Upper lobe of right lung (tissue), 1 donor: ENCODE results near the gene ANTKMT. TPM values are rescaled to one million over a fixed set of nuclear protein-coding genes. Genes with fewer than 3 reads are reported as not detected.
A peak's percentile ranks its signal among the peaks of the same experiment; 100 is the strongest.
"Not testable (repeated sequence)": the region's sequence is repeated elsewhere in the genome, so short reads cannot be mapped to it uniquely, and the experiment has no call there.

Experiments
- ATAC-seq: fragments of 200-7000 bp; cut with Tn5 transposase; one replicate; pipeline ENCODE4 v1.9.1; 2020; ENCODE audit warnings: mild to moderate bottlenecking, moderate library complexity
- DNase-seq: peaks from one replicate; pipeline ENCODE4 v3.0.0-alpha.2; 2020
- H3K27ac ChIP-seq: fragments of 200-600 bp; one replicate; pipeline ENCODE4 v1.8.0; 2022
- H3K27me3 ChIP-seq: fragments of 200-600 bp; one replicate; pipeline ENCODE4 v1.8.0; 2022; ENCODE audit warnings: mild to moderate bottlenecking
- H3K36me3 ChIP-seq: fragments of 200-600 bp; one replicate; pipeline ENCODE4 v1.8.0; 2022
- H3K4me1 ChIP-seq: fragments of 200-600 bp; one replicate; pipeline ENCODE4 v1.8.0; 2022
- H3K4me3 ChIP-seq: fragments of 200-600 bp; one replicate; pipeline ENCODE4 v1.8.0; 2022; ENCODE audit warnings: mild to moderate bottlenecking
- H3K9me3 ChIP-seq: fragments of 200-600 bp; one replicate; pipeline ENCODE4 v1.8.0; 2022
- intact Hi-C: fragments of 100-400 bp; cut with DNase I; formaldehyde crosslinking; loops from one replicate; pipeline ENCODE4 v1.11.0; 2022
- total RNA-seq: library from RNA; stranded (reverse); fragmentation: NEBNext Ultra II Directional; extraction: Animal tissue kit (Norgen Biotek cat#: 25700); gene quantifications from one replicate; pipeline ENCODE4 v1.2.1, GENCODE V29; 2021
- TF ChIP-seq, protein P1 (sequence below): fragments of 200-600 bp; IDR thresholded peaks from one replicate; pipeline ENCODE4 v1.8.0; 2022; ENCODE audit warnings: antibody characterized with exemption
- donor health status: DM: no; HTN: yes; CAD: no; lungs with severe emphysema.

ANTKMT gene
- total RNA-seq, 1 donor from 2014 or later: 30.5 TPM

DNA sequence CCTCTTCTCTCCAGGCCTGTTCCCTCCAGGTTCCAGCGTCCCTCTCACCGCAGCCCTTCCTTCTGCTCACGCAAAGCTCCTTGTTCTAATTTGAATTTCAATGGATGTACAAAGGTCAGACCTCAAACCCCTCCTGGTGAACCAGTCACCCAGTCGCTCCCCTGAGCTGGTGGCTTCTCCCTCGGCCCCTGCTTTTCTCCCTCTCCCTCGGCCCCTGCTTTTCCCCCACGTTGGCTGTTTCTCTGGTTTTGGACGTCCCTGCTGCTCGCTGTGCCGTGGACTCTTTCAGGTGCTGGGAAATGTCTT, 31.0 kb downstream of the ANTKMT start:
- TF ChIP-seq, protein P1, sequence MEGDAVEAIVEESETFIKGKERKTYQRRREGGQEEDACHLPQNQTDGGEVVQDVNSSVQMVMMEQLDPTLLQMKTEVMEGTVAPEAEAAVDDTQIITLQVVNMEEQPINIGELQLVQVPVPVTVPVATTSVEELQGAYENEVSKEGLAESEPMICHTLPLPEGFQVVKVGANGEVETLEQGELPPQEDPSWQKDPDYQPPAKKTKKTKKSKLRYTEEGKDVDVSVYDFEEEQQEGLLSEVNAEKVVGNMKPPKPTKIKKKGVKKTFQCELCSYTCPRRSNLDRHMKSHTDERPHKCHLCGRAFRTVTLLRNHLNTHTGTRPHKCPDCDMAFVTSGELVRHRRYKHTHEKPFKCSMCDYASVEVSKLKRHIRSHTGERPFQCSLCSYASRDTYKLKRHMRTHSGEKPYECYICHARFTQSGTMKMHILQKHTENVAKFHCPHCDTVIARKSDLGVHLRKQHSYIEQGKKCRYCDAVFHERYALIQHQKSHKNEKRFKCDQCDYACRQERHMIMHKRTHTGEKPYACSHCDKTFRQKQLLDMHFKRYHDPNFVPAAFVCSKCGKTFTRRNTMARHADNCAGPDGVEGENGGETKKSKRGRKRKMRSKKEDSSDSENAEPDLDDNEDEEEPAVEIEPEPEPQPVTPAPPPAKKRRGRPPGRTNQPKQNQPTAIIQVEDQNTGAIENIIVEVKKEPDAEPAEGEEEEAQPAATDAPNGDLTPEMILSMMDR: no peak
- intact Hi-C loops: no loop called here
- Histone ChIP-seq H3K27me3 (no peaks in the 10 kb centered on the region), H3K27ac (no peak overlapping the region), H3K9me3 (no peaks in the 10 kb centered on the region), H3K4me1 (no peaks in the 10 kb centered on the region), H3K4me3 (no peak overlapping the region), H3K36me3 (no peaks in the 10 kb centered on the region)
- no peak for DNase-seq
- ATAC-seq: no peak

DNA sequence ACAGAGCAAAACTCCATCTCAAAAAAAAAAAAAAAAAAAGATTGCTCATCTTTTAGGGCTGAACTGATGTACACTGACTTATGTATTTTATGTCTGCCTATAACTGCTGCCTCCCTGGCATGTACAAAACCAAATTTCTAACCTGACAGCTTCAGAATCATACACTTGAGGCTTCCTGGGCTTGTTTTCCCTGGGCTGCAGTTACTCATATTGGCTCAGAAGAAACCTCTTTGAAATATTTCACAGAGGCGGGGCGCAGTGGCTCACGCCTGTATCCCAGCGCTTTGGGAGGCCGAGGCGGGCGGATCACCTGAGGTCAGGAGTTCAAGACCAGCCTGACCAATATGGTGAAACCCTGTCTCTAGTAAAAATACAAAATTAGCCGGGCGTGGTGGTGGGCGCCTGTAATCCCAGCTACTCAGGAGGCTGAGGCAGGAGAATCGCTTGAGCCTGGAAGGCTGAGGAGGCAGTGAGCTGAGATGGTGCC, 33.2 kb downstream of the ANTKMT start:
- H3K4me1 ChIP-seq, H3K36me3 ChIP-seq, H3K4me3 ChIP-seq, H3K27me3 ChIP-seq, intact Hi-C loops, H3K27ac ChIP-seq, DNase-seq, ATAC-seq, H3K9me3 ChIP-seq: not testable (repeated sequence)

DNA sequence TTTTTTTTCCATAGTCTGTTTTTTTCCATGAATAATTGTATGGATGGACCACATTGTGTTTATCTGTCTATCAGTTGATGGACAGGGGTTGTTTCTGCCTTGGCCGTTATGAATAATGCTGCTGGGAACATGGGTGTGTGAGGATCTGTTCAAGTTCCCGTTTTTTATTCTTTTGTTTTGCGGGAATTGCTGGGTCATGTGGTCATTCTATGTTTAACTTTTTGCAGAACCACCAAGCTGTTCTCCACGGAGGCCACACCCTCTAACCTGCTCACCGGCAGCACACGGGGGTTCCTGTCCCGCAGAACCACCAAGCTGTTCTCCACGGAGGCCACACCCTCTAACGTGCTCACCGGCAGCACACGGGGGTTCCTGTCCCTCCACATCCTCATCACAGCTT, 33.7 kb downstream of the ANTKMT start:
- ATAC-seq (peak; percentile 45), DNase-seq (no peak)
- intact Hi-C loops: no loop called here
- TF ChIP-seq, protein P1: no peak
- H3K9me3 ChIP-seq: no peaks in the 10 kb centered on the region
- no peaks in the 10 kb centered on the region for H3K36me3 ChIP-seq
- no peaks in the 10 kb centered on the region for H3K27me3 ChIP-seq
- no peaks in the 10 kb centered on the region for H3K4me1 ChIP-seq
- H3K27ac ChIP-seq: no peak overlapping the region
- no peak overlapping the region for H3K4me3 ChIP-seq

DNA sequence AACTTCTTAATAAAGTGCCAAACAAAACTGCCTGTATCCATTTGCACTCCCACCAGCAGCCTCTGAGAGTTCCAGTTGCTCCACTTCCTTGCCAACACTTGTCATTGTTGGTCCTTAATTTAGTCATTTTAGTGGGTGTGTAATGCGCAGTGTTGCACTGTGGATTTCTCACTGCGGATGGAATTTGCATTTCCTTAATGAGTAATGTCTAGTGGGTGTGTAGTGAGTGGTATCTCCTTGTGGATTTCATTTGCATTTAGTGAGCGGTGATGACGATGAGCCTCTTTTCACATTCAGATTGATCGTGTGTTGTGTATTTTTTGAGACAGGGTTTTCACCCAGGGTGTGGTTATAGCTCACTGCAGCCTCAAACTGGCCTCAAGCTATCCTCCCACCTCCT, 35.5 kb downstream of the ANTKMT start:
- H3K36me3 ChIP-seq: no peaks in the 10 kb centered on the region
- DNase-seq (no peak), ATAC-seq (no peak)
- H3K27ac ChIP-seq: no peak overlapping the region
- no peaks in the 10 kb centered on the region for H3K9me3 ChIP-seq
- H3K4me1 ChIP-seq: no peaks in the 10 kb centered on the region
- H3K4me3 ChIP-seq: no peak overlapping the region
- intact Hi-C loops: no loop called here
- no peaks in the 10 kb centered on the region for H3K27me3 ChIP-seq
- TF ChIP-seq, protein P1: no peak

DNA sequence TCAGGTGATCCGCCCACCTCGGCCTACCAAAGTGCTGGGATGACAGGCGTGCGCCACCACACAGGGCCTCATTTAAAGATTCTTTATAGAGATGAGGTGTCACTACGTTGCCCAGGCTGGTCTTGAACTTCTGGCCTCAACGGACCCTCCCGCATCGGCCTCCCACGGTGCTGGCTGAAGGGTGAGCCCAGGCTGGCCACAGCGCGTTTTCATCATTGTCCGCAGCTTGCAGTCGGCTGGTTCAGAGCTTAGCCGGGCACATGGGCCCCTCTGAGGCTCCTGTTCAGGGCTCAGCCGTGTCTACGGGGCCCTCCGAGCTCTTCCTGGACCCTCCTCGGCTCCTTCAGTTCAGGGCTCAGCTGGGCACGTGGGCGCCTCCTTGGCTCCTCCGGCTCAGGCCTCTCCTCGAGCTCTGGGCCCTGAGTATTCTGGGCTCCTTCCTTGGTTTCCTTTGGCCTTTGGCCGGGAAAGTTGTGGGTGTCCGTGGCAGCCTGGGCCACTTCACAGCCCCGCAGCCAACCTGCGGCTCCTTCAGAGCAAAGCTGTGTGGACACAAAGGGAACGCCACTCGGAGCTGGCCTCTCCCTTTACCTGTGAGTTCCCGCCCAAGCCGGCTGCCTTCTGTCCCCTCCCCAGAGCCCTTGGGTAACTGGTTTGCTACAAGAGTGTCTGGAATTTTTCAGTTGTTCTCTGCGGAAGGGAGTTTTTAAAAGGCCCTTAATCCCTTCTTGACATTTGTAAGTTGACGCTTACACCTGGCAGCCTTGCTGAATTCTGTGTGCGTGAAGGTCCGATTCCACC, 38.4 kb downstream of the ANTKMT start:
- H3K27ac ChIP-seq: peak overlapping the region; percentile 76
- TF ChIP-seq, protein P1: no peak
- H3K36me3 ChIP-seq: no peaks in the 10 kb centered on the region
- no peak overlapping the region for H3K4me3 ChIP-seq
- no peaks in the 10 kb centered on the region for H3K4me1 ChIP-seq
- peak; percentile 89 for DNase-seq
- H3K9me3 ChIP-seq: no peaks in the 10 kb centered on the region
- peak; percentile 85 for ATAC-seq
- H3K27me3 ChIP-seq: no peaks in the 10 kb centered on the region
- intact Hi-C loops: no loop called here

DNA sequence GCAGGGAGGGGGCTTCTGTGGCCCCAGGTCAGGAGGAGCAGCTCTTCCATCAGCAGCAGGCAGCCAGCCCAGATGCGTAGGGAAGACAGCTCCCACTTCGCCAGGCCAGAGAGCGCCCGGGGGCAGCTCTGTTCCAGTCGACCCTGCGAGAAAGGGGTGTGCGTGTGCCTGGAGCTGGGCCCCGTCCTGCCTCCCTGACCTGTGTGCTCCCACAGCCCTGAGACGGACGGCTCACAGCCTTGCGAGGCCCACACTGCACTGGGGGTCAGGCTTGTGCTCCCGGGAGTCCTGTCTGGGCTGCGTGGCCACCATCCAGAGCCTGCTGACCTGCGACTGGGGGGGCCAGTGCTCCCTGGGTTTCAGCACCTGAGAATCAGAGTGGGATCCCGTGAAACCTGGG, 39.1 kb downstream of the ANTKMT start:
- DNase-seq (no peak), ATAC-seq (peak; percentile 3)
- no peak overlapping the region for H3K4me3 ChIP-seq
- peak overlapping the region; percentile 70 for H3K27ac ChIP-seq
- H3K9me3 ChIP-seq: no peaks in the 10 kb centered on the region
- intact Hi-C loops: no loop called here
- no peaks in the 10 kb centered on the region for H3K27me3 ChIP-seq
- H3K36me3 ChIP-seq: no peaks in the 10 kb centered on the region
- H3K4me1 ChIP-seq: no peaks in the 10 kb centered on the region
- TF ChIP-seq, protein P1: no peak
